Mucosa of descending colon (tissue), 3 donors: Measurements from ENCODE around the gene KLHL14. TPM values are rescaled to one million over a fixed set of nuclear protein-coding genes. Genes with fewer than 3 reads are reported as not detected.

Experiments
- ATAC-seq: fragments of 200-7000 bp; cut with Tn5 transposase; one replicate; pipeline ENCODE4 v1.9.1; 2020; ENCODE audit warnings: mild to moderate bottlenecking, moderate library complexity
- DNase-seq, 3 donors: peaks; one replicate each; pipeline ENCODE4 v3.0.0-alpha.2; 2020
- H3K36me3 ChIP-seq: fragments of 200-600 bp; one replicate; pipeline ENCODE4 v1.8.0; 2021; ENCODE audit warnings: low read depth, mild to moderate bottlenecking
- H3K4me1 ChIP-seq: fragments of 200-600 bp; one replicate; pipeline ENCODE4 v1.8.0; 2021; ENCODE audit warnings: low read depth, mild to moderate bottlenecking
- H3K4me3 ChIP-seq: fragments of 200-600 bp; one replicate; pipeline ENCODE4 v1.8.0; 2021; ENCODE audit warnings: mild to moderate bottlenecking
- H3K9me3 ChIP-seq: fragments of 200-600 bp; one replicate; pipeline ENCODE4 v1.8.0; 2021; ENCODE audit warnings: mild to moderate bottlenecking
- intact Hi-C, 2 donors: fragments of 100-400 bp; cut with DNase I in 1 of 2; cut with micrococcal nuclease in 1 of 2; formaldehyde crosslinking; loops; one replicate each; pipeline versions ENCODE4 v1.11.0 to v1.11.1; 2022; cut with DNase I, micrococcal nuclease
- total RNA-seq, 3 donors: library from RNA; stranded (reverse); fragmentation: NEBNext Ultra II Directional in 2 of 3; extraction: Animal tissue kit (Norgen Biotek cat#: 25700) in 2 of 3; gene quantifications; one replicate each; pipeline versions ENCODE4 v1.2.1 to v1.2.4, GENCODE V29; 2021 to 2023
- TF ChIP-seq, protein P1 (sequence below): fragments of 200-600 bp; IDR thresholded peaks from one replicate; pipeline ENCODE4 v1.8.0; 2022; ENCODE audit warnings: antibody characterized with exemption, mild to moderate bottlenecking
- donor health status: DM: no; HTN: no; CAD: no; lungs with moderate emphysema.
- donor health status: DM: no; HTN: no; CAD: no.
- donor health status: DM: no; HTN: yes; CAD: no.

The KLHL14 gene
- total RNA-seq, 3 donors from 2014 or later: 0.10 to 0.32 (median 0.12) TPM

DNA sequence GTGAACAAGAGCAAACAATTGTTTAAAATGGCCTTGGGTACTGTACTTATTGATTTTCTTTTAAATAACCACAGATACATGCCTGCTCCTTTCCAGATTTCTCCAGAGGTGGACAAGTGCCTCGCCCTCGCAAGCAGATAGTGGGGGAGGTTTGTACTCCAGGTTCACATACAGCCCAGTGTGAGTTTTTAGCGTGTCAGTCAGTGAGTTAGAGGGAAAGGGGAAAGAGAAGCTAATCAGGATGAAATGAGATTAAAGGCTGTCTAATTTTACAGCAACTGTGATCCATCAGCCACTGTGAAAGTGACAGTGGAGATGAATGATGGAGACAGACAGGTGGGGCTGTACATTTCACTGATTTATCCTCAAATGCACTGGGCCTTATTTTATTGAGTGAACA, 74.7 kb downstream of the KLHL14 start:
- DNase-seq: no peak
- Histone ChIP-seq H3K36me3 (no peaks in the 10 kb centered on the region), H3K4me1 (no peaks in the 10 kb centered on the region), H3K9me3 (no peaks in the 10 kb centered on the region), H3K4me3 (no peak overlapping the region)
- TF ChIP-seq, protein P1, sequence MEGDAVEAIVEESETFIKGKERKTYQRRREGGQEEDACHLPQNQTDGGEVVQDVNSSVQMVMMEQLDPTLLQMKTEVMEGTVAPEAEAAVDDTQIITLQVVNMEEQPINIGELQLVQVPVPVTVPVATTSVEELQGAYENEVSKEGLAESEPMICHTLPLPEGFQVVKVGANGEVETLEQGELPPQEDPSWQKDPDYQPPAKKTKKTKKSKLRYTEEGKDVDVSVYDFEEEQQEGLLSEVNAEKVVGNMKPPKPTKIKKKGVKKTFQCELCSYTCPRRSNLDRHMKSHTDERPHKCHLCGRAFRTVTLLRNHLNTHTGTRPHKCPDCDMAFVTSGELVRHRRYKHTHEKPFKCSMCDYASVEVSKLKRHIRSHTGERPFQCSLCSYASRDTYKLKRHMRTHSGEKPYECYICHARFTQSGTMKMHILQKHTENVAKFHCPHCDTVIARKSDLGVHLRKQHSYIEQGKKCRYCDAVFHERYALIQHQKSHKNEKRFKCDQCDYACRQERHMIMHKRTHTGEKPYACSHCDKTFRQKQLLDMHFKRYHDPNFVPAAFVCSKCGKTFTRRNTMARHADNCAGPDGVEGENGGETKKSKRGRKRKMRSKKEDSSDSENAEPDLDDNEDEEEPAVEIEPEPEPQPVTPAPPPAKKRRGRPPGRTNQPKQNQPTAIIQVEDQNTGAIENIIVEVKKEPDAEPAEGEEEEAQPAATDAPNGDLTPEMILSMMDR: no peak
- no peak for ATAC-seq
- intact Hi-C loops: no loop called here

DNA sequence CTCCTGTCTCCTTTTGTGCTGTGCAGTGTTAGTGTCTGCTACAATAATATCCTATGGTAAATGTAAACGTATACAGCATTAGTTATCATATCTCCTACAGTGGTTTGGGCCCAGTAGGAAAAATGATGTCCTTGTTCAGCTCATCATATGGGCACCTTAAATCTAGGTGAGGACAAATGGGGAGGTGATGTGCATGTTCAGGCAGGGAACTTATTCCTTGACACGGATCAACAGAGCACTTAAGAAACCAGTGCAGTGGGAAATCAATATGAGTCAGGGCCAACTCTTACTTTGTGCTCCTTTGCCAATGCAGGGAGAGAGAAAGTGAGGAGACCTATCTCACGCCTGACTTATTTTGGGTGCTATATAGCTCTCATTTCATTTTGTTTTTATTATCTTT, 76.4 kb downstream of the KLHL14 start:
- intact Hi-C loops: no loop called here
- no peaks in the 10 kb centered on the region for H3K4me1 ChIP-seq
- H3K4me3 ChIP-seq: no peak overlapping the region
- H3K9me3 ChIP-seq: no peaks in the 10 kb centered on the region
- DNase-seq (no peak), ATAC-seq (no peak)
- TF ChIP-seq, protein P1: no peak
- no peaks in the 10 kb centered on the region for H3K36me3 ChIP-seq

DNA sequence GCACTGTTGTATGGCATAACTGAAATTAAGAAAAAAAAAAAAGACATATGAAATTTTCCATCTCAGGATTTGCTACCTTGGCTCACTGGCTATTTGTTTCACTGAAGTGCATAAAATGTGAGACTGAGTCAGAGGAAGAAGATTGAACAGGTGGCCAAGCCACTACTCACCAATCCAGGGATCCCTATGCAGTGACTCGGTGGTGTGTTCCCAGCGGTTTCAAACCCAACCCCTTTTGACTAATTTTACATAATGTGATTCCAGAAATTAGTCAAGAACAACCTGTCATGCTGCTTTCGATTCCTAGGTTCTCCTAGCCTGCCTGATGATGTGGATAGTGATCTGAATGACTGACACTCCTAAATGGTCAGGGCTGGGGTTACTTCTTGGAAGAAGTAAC, 77.3 kb downstream of the KLHL14 start:
- intact Hi-C loops: no loop called here
- Histone ChIP-seq H3K4me3 (no peak overlapping the region), H3K9me3 (no peaks in the 10 kb centered on the region), H3K4me1 (no peaks in the 10 kb centered on the region), H3K36me3 (no peaks in the 10 kb centered on the region)
- DNase-seq (no peak), ATAC-seq (no peak)
- TF ChIP-seq, protein P1: no peak

DNA sequence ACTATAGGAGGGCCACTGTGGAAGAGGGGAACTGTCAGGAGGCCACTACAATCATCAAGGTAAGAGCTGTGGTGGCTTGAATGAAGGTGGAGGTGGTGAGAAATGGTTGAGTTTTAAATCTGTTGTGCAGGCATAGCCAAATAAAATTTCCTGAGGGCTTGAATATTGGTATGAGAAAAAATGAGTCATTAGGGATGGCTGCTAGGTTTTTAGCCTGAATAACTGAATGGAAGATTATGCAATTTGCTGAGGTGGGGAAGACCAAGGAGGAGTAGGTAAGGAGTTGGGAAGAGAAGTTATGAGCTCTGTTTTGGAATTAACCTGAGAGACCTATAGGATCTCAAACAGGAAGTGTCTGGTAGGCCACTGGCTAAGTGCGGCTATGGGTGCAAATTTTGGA, 84.0 kb downstream of the KLHL14 start:
- Histone ChIP-seq H3K4me1 (no peaks in the 10 kb centered on the region), H3K36me3 (no peaks in the 10 kb centered on the region), H3K9me3 (no peaks in the 10 kb centered on the region), H3K4me3 (no peak overlapping the region)
- no peak for DNase-seq
- TF ChIP-seq, protein P1: no peak
- intact Hi-C loops: no loop called here
- no peak for ATAC-seq

DNA sequence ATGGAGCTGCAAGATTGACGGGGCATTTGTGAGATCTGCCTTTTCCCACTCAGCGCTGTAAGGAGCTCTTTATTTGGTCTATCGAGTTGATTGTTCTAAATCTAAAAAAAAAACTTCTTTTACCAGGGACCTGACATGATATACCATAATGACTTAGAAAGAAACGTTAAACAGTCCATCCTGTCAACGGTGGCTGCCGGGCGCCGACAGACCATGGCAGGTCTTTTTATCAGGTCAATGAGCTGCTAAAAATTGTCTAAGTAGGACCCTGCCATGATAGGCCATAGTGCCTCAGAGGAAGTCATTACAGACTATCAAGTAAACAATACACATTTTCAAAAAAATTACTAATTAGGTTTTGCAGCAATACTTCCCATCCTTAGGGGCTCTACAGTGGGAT, 87.9 kb downstream of the KLHL14 start:
- no peak for DNase-seq
- Histone ChIP-seq H3K4me1 (no peaks in the 10 kb centered on the region), H3K36me3 (no peaks in the 10 kb centered on the region), H3K9me3 (no peaks in the 10 kb centered on the region), H3K4me3 (no peak overlapping the region)
- no peak for ATAC-seq
- intact Hi-C loops: no loop called here
- TF ChIP-seq, protein P1: no peak

DNA sequence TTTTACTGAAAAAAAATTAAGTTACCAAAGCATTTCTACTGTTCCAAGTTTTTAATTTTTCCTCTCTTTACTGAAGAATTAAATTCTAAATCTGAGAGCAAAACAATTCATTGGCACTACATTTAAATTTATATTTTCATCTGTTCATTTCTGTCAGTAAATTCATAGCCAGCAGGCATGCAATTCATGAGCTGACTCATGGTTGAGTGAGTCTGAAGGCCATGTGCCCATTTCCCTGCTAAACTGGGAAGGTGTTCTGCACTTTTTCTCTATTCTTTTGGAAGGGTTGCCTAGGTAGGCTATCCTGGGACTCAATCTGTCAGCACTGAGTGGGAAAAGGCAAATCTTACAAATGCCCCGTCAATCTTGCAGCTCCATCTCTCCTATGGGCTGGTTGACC, 88.7 kb downstream of the KLHL14 start:
- H3K4me3 ChIP-seq: no peak overlapping the region
- intact Hi-C loops: no loop called here
- no peaks in the 10 kb centered on the region for H3K9me3 ChIP-seq
- no peak for ATAC-seq
- no peaks in the 10 kb centered on the region for H3K36me3 ChIP-seq
- no peaks in the 10 kb centered on the region for H3K4me1 ChIP-seq
- DNase-seq: no peak
- TF ChIP-seq, protein P1: no peak
